Motor neuron (in vitro differentiated cells): ENCODE results near the gene NINL. TPM values are rescaled to one million over a fixed set of nuclear protein-coding genes. Genes with fewer than 3 reads are reported as not detected.

Experiments used
- ATAC-seq, 8 experiments: fragments of 200-7000 bp; cut with Tn5 transposase; replicated peaks in 6 of 8; 2 replicates each; pipeline ENCODE4 v1.8.0; 2021; ENCODE audit warnings: mild to moderate bottlenecking in 8 of 8, moderate library complexity in 8 of 8
- H3K27ac ChIP-seq, 2 donors: fragments of 250-450 bp; sonication (Bioruptor Pico); 2 replicates each; pipeline ENCODE4 v1.9.0; 2021; ENCODE audit warnings: antibody characterized with exemption in 2 of 2, mild to moderate bottlenecking in 2 of 2, moderate library complexity in 1 of 2
- H3K4me1 ChIP-seq, 2 donors: fragments of 250-450 bp; sonication (Bioruptor Pico); replicated peaks in 1 of 2; 2 replicates each; pipeline ENCODE4 v1.6.1; 2021; ENCODE audit warnings: antibody characterized with exemption in 2 of 2, mild to moderate bottlenecking in 2 of 2, moderate library complexity in 1 of 2
- H3K4me3 ChIP-seq, 5 donors: fragments of 250-450 bp; sonication (Bioruptor Pico); 2 replicates each; pipeline ENCODE4 v1.9.0; 2021; ENCODE audit warnings: antibody characterized with exemption in 5 of 5, mild to moderate bottlenecking in 5 of 5, moderate library complexity in 4 of 5
- WGBS, 10 experiments: fragments of 450-650 bp; shearing (Covaris generic); methylation state at CpG; one replicate each; pipeline ENCODE4 v1.0.0; 2022; 5-methylcytosine and 5-hydroxymethylcytosine counted together
- in situ Hi-C, 9 experiments: fragments of 400-800 bp; cut with MboI; loops; one replicate each; pipeline ENCODE4 v1.15.0; 2021; ENCODE audit warnings: low sequenced_read_pairs in 9 of 9, low pct_unique_long_range_greater_than_20kb in 2 of 9; ENCODE audit not compliant: unreplicated experiment in 9 of 9
- total RNA-seq, 8 experiments: library from RNA; unstranded; fragments of 300-600 nt; gene quantifications; 2 replicates each; pipeline versions ENCODE4 v1.2.3 to v1.2.4, GENCODE V29; 2022

NINL gene
- total RNA-seq, 8 experiments from 2014 or later, result 15.0 to 57.5 (median 18.9) TPM

DNA sequence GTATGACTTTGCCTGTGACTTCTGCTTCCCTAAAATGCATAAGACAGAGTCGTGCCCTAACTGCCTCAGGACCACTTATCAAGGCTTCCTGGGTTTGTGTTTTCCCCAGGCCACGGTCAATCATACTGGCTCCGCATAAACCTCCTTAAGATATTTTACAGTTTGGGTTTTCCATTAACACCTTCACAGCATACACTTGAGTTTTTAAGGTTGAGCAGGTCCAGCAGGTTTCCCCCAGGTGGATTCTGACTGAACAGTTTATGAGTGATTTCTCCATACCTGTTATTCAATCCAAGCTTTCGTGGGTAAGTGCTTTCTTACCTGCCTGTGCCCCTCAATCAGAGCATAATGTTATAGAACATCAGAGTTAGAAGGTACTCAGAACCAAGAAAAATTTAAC lies 39.3 kb downstream of the NINL start:
- H3K4me1 ChIP-seq, result peaks cover 43 to 49% of the 10 kb centered on the region in 2 donors
- H3K4me3 ChIP-seq, result no peak overlapping the region
- in situ Hi-C loops, result no loop called here
- no peak overlapping the region for H3K27ac ChIP-seq
- 60 to 100% (median 76%) methylated on average over 1 to 4 of the region's 4 CpGs for WGBS, 10 experiments
- no peak for ATAC-seq

DNA sequence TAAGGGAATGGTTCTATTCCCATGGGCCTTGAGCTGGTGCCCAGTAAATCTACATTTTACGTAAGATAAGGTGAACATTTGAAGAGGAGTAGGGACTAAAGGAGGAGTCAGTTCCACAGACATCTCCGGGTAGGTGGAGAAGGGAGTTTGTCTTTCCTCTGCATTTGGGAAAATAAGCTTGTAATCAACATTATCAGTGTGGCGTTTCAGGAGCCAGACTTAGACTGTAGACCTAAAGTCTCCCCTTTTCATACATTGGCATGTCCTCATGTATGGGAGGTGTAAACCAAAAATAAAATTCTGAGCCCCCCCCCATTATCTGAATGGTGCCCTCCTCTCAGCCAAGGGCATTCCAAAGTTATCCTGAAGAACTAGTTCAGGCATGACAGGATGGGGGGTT lies 40.2 kb downstream of the NINL start:
- Histone ChIP-seq H3K4me1 (peaks cover 34 to 45% of the 10 kb centered on the region in 2 donors), H3K4me3 (no peak overlapping the region), H3K27ac (peak overlapping the region in 1 of 2 donors; percentile 68)
- 33 to 100% (median 80%) methylated on average over 1 to 3 of the region's 3 CpGs; no CpG with 5 or more reads in 2 of the 10 experiments for WGBS, 10 experiments
- in situ Hi-C loops, result no loop called here
- peak in 1 of 8 experiments; percentile 16 for ATAC-seq

DNA sequence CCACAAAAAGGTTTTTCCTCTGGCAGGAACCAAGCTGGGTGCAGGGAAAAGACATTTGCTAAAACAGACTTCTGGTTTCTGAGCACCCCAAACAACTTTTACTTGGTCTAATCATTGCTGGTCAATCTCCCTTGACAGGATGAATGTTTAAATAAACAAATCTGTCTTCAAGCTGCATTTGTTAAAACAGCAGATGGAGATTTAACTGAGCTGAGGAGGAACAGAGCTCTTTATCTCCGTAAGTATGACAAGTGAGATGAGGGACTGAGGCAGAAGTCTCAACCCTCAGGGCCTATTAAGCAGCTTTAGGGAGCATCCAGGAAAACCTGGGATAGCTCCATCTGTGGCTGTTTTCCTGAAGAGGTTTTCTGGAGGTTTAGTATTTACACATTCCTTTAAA lies 40.6 kb downstream of the NINL start:
- in situ Hi-C loops, result no loop called here
- ATAC-seq, result peak in 4 of 8 experiments; percentile 2 to 46 (median 28)
- Histone ChIP-seq H3K27ac (peak overlapping the region in 1 of 2 donors; percentile 68), H3K4me1 (peaks cover 29 to 45% of the 10 kb centered on the region in 2 donors), H3K4me3 (no peak overlapping the region)
- WGBS, 10 experiments, result 17 to 100% (median 50%) methylated on average over 1 of the region's 1 CpG; no CpG with 5 or more reads in 4 of the 10 experiments

DNA sequence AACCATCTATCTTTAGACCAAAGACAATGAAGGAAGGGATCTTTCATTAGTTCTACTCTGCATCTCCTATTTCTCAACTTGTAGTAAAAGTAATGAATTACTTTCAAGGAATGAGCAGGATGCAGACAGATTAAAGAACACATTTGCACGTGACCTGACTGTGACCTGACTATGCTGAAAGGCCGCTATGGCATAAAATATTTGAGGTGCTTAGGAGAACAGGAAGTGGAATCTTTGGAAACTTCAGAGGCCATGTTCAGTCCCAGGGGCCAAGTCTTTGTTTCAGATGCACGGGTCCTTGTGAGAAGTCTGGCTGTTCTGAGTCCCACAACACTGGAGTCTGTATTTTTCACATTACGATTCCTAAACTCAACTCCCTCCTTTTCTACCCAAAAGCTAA lies 41.0 kb downstream of the NINL start:
- Histone ChIP-seq H3K4me3 (no peak overlapping the region), H3K27ac (no peak overlapping the region), H3K4me1 (peaks cover 29 to 45% of the 10 kb centered on the region in 2 donors)
- 27 to 92% (median 61%) methylated on average over 2 to 4 of the region's 4 CpGs; no CpG with 5 or more reads in 2 of the 10 experiments for WGBS, 10 experiments
- peak in 2 of 8 experiments; percentile 3 to 17 for ATAC-seq
- in situ Hi-C loops, result no loop called here

DNA sequence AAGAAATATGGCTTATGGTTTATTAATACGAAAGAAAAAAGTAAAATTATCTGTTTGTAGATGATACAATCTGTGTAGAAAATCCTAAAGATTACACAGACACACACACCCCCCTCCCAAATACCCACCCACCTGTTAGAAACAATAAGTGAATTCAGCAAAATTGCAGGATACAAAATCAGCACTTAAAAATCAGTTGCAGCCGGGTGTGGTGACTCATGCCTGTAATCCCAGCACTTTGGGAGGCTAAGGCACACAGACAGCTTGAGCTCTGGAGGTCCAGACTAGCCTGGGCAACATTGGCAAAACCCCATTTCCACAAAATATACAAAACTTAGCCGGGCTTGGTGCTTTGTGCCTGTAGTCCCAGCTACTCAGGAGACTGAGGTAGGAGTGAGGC lies 42.3 kb downstream of the NINL start:
- in situ Hi-C loops, result no loop called here
- Histone ChIP-seq H3K4me3 (no peak overlapping the region), H3K27ac (no peak overlapping the region), H3K4me1 (peaks cover 29 to 44% of the 10 kb centered on the region in 2 donors)
- no peak for ATAC-seq
- WGBS, 10 experiments, result 31 to 100% (median 85%) methylated on average over 1 to 3 of the region's 3 CpGs

DNA sequence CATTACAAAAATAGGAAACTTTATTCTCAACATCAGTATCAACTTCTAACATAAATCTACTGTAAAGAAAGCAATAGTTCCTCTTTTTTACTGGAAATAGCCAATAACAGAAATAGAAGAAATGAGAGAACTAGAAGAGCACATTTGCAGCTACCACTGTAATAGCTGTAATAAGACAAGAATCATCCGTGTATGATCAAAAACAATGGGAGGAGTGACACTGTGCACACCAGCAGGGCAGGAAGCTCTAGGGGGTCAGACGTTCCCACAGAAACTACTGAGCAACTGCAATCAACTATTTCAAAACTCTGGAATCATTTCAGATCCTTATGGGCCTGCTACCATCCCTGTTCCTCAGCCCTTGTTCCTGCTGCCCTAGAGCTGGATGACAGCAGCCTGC lies 43.7 kb downstream of the NINL start:
- in situ Hi-C loops, result no loop called here
- WGBS, 10 experiments, result 0 to 82% (median 47%) methylated on average over 1 to 2 of the region's 2 CpGs; no CpG with 5 or more reads in 4 of the 10 experiments
- H3K4me3 ChIP-seq, result no peak overlapping the region
- no peak for ATAC-seq
- H3K27ac ChIP-seq, result no peak overlapping the region
- peaks cover 29 to 40% of the 10 kb centered on the region in 2 donors for H3K4me1 ChIP-seq

DNA sequence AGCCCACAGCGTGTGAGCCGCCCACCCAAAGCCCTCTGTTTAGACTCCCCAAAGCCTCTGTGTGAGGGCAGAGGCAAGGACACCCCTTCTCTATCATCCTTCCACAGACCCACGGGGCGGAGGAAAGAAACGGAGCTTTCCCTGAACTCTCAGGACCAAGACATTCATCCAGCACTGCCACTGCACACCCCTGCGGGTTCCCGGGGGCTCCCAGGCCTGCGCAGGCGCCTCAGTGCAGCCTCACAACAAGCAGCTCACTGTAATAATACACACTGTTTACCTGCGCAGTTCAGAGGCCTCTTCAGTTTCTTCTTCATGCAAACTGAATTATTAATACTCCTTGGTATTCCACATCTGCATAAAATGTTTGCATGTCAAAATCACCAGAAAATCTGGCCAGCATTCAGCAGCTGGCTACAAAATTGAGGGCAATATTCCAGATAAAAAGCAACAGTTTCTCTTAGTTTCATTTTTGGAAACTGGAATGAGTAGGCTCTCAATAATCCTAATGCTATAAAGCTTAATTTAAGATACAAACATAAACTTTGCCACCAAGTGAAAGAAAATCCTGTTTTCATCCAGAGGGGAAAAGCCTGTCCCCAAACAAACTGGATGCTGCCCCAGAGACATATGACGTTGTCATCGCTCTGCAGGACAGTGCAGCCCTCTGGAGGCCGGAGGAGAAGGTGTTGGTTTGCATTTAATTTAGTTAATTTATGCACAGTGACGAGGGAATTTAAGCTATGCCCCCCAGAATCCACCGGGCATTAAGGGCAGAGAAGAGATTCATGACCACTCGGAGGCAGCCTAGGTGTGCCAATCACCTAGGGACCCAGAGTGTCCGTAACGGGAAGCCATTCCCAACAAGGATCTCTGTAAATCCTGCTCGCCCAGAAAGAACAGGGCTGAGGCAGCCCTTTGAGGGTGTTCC lies 45.3 kb downstream of the NINL start:
- 0 to 100% (median 64%) methylated on average over 1 to 10 of the region's 19 CpGs for WGBS, 10 experiments
- Histone ChIP-seq H3K4me3 (no peak overlapping the region), H3K4me1 (peaks cover 16 to 26% of the 10 kb centered on the region in 2 donors), H3K27ac (peak overlapping the region in 1 of 2 donors; percentile 51)
- in situ Hi-C loops, result no loop called here
- peak; percentile 70 to 84 (median 74) for ATAC-seq

DNA sequence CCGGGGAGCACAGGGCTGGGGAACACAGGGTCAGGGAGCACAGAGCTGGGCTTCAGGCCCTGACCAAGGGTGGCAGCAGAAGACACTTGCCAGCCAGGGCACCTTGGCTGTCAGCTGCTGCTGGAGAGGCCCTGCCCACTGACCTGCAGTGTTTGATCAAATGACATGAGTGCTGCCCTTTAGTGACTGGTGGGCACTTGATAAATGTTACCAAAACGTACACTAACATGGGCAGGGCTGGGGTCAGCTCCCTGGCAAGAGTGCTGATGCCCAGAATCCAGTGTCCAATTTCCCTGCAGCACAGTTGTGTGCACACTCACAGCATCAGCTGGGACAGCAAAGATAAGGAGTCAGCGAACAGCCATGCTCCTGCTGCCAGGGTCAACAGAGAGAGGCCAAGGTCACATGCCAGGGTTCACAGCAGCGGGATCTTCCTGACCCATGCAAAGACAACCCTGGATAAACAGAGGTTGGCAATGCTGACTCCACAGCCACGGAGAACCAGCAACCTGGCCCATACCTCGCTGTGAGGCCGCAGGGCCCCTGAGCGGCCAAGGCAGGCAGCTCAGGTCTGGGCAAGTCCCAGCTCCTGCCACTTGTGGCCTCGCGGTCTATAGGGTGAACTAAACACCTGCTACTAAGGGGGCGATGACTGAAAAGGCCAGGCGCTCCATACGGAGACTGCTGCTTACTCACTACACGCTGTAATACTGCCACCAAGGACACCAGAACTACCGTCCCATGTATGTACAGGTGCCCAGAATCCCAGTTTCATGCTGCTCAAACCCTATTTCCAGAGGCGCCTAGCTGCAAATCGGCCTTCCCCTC lies 46.3 kb downstream of the NINL start:
- Histone ChIP-seq H3K27ac (no peak overlapping the region), H3K4me1 (peaks cover 7 to 23% of the 10 kb centered on the region in 2 donors), H3K4me3 (no peak overlapping the region)
- in situ Hi-C loops, result no loop called here
- WGBS, 10 experiments, result 80 to 96% (median 86%) methylated on average over 2 to 12 of the region's 17 CpGs; no CpG with 5 or more reads in 3 of the 10 experiments
- peak in 5 of 8 experiments; percentile 1 to 50 (median 38) for ATAC-seq

DNA sequence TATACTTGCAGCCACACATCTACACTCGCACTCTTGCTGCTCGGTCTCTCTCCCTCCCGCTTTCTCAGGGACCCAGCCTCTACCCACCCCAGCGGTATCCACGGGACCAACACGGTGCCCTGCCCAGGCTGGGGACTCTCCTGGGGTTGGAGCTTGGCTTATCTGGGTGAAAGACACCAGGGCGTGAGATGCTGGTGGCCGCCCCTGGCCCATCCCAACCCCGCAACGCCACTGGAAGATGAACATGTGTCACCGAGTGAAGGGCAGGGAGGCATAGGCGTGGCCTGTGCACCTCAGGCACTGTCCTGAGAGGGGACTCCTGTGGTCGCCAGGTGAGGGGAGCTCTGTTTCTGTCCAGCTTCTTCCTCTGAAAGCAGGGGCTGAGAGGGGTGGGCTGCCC lies 47.4 kb downstream of the NINL start:
- no peak overlapping the region for H3K27ac ChIP-seq
- in situ Hi-C loops, result no loop called here
- H3K4me1 ChIP-seq, result peaks cover 8 to 24% of the 10 kb centered on the region in 2 donors
- 57 to 93% methylated on average over 1 to 3 of the region's 13 CpGs; no CpG with 5 or more reads in 8 of the 10 experiments for WGBS, 10 experiments
- no peak overlapping the region for H3K4me3 ChIP-seq
- ATAC-seq, result no peak

DNA sequence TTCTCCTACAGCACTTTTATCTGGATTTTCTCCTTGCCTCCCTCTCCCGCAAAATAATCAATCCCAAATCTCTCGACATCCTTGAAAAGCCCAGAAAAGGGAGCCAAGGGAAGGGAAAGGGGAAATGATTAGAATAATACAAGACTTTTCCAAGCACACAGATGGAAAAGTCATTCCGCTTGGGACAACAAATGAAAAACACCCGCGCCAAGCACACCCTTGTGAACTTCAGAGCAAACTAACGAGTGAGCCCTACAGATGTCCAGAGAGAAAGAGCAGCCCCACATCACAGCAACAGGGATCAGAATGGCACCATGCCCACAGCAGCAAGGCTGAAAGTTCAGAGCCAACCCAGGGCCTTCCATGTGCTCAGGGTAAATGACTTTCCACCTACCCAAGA lies 49.6 kb downstream of the NINL start:
- in situ Hi-C loops, result no loop called here
- Histone ChIP-seq H3K27ac (no peak overlapping the region), H3K4me1 (peaks cover 28 to 36% of the 10 kb centered on the region in 2 donors), H3K4me3 (no peak overlapping the region)
- ATAC-seq, result no peak
- 65 to 93% (median 91%) methylated on average over 1 to 6 of the region's 6 CpGs; no CpG with 5 or more reads in 3 of the 10 experiments for WGBS, 10 experiments

DNA sequence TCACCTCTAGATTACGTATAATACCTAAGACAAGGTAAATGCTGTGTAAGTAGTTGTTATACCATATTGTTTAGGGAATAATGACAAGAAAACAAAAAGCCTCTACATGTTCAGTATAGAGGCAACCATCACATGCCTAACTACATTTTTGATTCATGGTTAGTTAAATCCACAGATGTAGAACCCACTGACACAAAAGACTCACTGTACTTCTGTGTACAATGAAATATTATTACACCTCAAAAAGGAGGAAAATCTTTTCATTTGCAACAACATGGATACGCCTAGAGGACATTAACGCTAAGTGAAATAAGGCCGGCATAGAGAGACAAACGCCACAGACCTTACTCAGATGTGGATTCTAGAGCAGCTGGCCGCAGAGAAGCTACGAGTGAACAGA lies 50.5 kb downstream of the NINL start:
- WGBS, 10 experiments, result 78 to 100% (median 88%) methylated on average over 1 to 6 of the region's 7 CpGs; no CpG with 5 or more reads in 1 of the 10 experiments
- Histone ChIP-seq H3K27ac (no peak overlapping the region), H3K4me1 (peaks cover 29 to 38% of the 10 kb centered on the region in 2 donors), H3K4me3 (no peak overlapping the region)
- in situ Hi-C loops, result no loop called here
- no peak for ATAC-seq

DNA sequence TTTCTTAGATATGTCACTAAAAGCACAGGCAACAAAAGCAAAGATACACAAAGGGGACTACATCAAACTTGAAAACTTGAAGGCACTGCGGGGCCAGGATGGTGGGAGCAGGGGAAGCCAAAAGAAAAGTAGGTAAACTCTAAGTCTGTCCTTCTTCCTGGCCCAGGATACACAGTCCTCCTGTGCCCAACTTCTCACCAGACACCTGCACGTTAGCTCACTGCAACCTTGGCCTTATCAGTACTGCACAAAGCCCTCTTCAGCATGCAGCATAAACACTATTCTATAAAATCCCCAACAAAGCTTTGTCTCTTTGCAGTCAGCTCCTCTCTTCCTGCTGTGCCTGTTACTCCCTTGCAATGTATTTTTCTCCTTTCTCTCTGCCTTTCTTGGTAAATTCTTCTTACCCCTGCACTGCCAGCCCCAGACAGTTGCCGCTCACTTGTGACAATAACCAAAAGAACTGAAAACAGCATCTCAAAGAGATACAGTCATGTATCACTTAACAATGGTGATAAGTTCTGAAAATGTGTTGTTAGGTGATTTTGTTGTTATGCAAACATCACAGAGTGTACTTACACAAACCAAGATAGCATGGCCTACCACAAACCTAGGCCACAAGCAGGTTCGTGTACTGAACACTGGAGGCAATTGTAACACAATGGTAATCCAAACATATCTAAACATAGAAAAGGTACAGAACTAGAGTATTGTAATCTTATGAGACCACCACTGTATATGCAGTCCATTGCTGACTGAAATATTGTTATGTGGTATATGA lies 51.2 kb downstream of the NINL start:
- peak in 1 of 8 experiments; percentile 19 for ATAC-seq
- WGBS, 10 experiments, result 63 to 100% (median 86%) methylated on average over 1 to 4 of the region's 4 CpGs
- in situ Hi-C loops, result no loop called here
- Histone ChIP-seq H3K4me3 (no peak overlapping the region), H3K4me1 (peaks cover 21 to 33% of the 10 kb centered on the region in 2 donors), H3K27ac (no peak overlapping the region)
